ENCODE data around the gene WDR46.

DNA sequence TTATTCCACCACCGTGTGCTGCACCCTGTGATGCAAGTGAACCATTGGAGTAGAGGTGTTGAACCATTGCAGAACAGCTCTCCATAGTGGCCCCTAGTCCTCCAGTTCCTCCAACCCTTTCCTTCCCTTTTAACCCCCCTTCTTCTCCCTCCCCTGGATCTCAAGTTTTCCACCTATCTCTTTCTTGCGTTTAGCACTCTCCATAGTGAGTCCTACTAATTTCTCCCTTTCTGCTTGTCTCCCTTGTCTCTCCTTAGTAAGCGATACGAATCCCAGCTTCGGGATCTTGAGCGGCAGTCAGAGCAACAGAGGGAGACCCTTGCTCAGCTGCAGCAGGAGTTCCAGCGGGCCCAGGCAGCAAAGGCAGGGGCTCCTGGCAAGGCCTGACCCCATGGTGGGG, 1.4 kb upstream of the WDR46 start:
- TF ChIP-seq, protein P1, sequence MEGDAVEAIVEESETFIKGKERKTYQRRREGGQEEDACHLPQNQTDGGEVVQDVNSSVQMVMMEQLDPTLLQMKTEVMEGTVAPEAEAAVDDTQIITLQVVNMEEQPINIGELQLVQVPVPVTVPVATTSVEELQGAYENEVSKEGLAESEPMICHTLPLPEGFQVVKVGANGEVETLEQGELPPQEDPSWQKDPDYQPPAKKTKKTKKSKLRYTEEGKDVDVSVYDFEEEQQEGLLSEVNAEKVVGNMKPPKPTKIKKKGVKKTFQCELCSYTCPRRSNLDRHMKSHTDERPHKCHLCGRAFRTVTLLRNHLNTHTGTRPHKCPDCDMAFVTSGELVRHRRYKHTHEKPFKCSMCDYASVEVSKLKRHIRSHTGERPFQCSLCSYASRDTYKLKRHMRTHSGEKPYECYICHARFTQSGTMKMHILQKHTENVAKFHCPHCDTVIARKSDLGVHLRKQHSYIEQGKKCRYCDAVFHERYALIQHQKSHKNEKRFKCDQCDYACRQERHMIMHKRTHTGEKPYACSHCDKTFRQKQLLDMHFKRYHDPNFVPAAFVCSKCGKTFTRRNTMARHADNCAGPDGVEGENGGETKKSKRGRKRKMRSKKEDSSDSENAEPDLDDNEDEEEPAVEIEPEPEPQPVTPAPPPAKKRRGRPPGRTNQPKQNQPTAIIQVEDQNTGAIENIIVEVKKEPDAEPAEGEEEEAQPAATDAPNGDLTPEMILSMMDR (IDR thresholded peaks at IDR 0.05; ENCODE audit: poor library complexity, severe bottlenecking) = no peak
- TF ChIP-seq SMC3 (conservative IDR thresholded peaks at IDR 0.05; ENCODE audit: poor library complexity) = no peak
- TF ChIP-seq POLR2AphosphoS5 (IDR thresholded peaks at IDR 0.05) = no peak
- no peak for TF ChIP-seq EP300 (conservative IDR thresholded peaks at IDR 0.05; ENCODE audit: poor library complexity, severe bottlenecking)
- TF ChIP-seq EZH2 (IDR thresholded peaks at IDR 0.05; ENCODE audit: borderline replicate concordance, insufficient read depth, low read length, poor library complexity, severe bottlenecking) = no peak
- no peak for TF ChIP-seq TAF1 (IDR thresholded peaks at IDR 0.05; ENCODE audit: low read depth)
- no peak for TF ChIP-seq RAD21 (conservative IDR thresholded peaks at IDR 0.05)
